Measurements from ENCODE around the gene KRT83.

DNA sequence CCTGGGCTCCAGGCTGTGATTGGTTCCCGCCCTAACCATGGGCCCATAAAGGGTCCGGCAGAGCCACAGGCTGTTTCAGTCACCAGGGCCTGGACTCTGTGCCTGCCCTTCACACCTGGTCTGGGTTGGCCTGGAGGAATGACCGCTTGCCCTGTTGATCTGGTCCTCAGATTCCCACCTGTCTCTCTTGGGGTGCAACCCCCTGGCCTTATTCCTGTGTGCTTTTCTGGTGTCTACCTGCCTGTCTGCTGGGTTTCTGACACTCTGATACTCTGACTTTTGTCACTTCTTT is 2.9 kb upstream of the KRT83 start:
- TF ChIP-seq PHF8 (CRISPR knock-in tag; IDR thresholded peaks at IDR 0.05) (no peak), ZNF569 (CRISPR knock-in tag; IDR thresholded peaks at IDR 0.05; ENCODE audit: borderline replicate concordance) (no peak), FOXP1 (IDR thresholded peaks at IDR 0.05) (no peak), FOXP1 (CRISPR knock-in tag; IDR thresholded peaks at IDR 0.05) (no peak), FOXM1 (CRISPR knock-in tag; IDR thresholded peaks at IDR 0.05) (no peak), POLR2AphosphoS5 (IDR thresholded peaks at IDR 0.05; ENCODE audit: low read depth, low read length) (no peak), POLR2A (IDR thresholded peaks at IDR 0.05; ENCODE audit: insufficient read depth in 1 of 2, low read depth in 2 of 2, low read length in 2 of 2) (no peak)
- TF ChIP-seq, protein P1, sequence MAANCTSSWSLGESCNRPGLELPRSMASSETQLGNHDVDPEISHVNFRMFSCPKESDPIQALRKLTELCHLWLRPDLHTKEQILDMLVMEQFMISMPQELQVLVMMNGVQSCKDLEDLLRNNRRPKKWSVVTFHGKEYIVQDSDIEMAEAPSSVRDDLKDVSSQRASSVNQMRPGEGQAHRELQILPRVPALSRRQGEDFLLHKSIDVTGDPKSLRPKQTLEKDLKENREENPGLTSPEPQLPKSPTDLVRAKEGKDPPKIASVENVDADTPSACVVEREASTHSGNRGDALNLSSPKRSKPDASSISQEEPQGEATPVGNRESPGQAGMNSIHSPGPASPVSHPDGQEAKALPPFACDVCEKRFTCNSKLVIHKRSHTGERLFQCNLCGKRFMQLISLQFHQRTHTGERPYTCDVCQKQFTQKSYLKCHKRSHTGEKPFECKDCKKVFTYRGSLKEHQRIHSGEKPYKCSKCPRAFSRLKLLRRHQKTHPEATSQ (CRISPR knock-in tag; IDR thresholded peaks at IDR 0.05; ENCODE audit: borderline replicate concordance): no peak
- TF ChIP-seq, protein P2, sequence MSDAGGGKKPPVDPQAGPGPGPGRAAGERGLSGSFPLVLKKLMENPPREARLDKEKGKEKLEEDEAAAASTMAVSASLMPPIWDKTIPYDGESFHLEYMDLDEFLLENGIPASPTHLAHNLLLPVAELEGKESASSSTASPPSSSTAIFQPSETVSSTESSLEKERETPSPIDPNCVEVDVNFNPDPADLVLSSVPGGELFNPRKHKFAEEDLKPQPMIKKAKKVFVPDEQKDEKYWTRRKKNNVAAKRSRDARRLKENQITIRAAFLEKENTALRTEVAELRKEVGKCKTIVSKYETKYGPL (CRISPR knock-in tag; IDR thresholded peaks at IDR 0.05): no peak

All from HepG2 (cell line).